ENCODE data around the gene SUSD2.

GRCh38 chr22:24198682-24199052 lies 17.4 kb downstream of the SUSD2 start:
- TF ChIP-seq CTCF (conservative IDR thresholded peaks at IDR 0.05 in 1 of 2, IDR thresholded peaks at IDR 0.05 in 1 of 2; ENCODE audit: low read depth in 1 of 2, low read length in 2 of 2): no peak
- no peak for TF ChIP-seq EZH2 (IDR thresholded peaks at IDR 0.05; ENCODE audit: low read length, missing control alignments)
